CD14-positive monocyte (primary cell): ENCODE data around the gene FAM20C. TPM values are rescaled to one million over a fixed set of nuclear protein-coding genes. Genes with fewer than 3 reads are reported as not detected.

Experiments
- DNase-seq, 3 donors: peaks; one replicate each; pipeline ENCODE4 v3.0.0-alpha.2; 2011 to 2022
- H2AFZ ChIP-seq: 2 replicates; pipeline ENCODE4 v1.6.0; 2012; ENCODE audit warnings: mild to moderate bottlenecking, low read depth, low read length, inconsistent platforms; ENCODE audit not compliant: insufficient read depth, poor library complexity, severe bottlenecking
- H3K27ac ChIP-seq, 2 donors: 1 replicate in 1 of 2; 2 replicates in 1 of 2; pipeline ENCODE4 v1.5.1; 2012 to 2013; ENCODE audit warnings: low read length in 2 of 2, control low read depth in 1 of 2, inconsistent platforms in 1 of 2, low read depth in 1 of 2, mild to moderate bottlenecking in 1 of 2
- H3K27me3 ChIP-seq, 2 donors: one replicate each; pipeline versions ENCODE4 v1.6.0 to v1.6.1; 2011 to 2013; ENCODE audit warnings: low read length in 2 of 2; ENCODE audit not compliant: control insufficient read depth in 2 of 2, insufficient read depth in 2 of 2
- H3K36me3 ChIP-seq, 2 donors: replicated peaks in 1 of 2; 1 replicate in 1 of 2; 2 replicates in 1 of 2; pipeline versions ENCODE4 v1.5.1 to v1.6.1; 2012 to 2013; ENCODE audit warnings: low read length in 2 of 2, control low read depth in 1 of 2, inconsistent platforms in 1 of 2, mild to moderate bottlenecking in 1 of 2; ENCODE audit not compliant: insufficient read depth in 2 of 2, control insufficient read depth in 1 of 2
- H3K4me1 ChIP-seq, 2 donors: 1 replicate in 1 of 2; 2 replicates in 1 of 2; pipeline versions ENCODE4 v1.5.1 to v1.6.1; 2012 to 2013; ENCODE audit warnings: low read length in 2 of 2, control low read depth in 1 of 2, inconsistent platforms in 1 of 2, mild to moderate bottlenecking in 1 of 2, moderate library complexity in 1 of 2; ENCODE audit not compliant: insufficient read depth in 2 of 2, control insufficient read depth in 1 of 2
- H3K4me2 ChIP-seq: replicated peaks from 2 replicates; pipeline ENCODE3; 2012; ENCODE audit warnings: low read length, moderate library complexity, mild to moderate bottlenecking; ENCODE audit not compliant: poor library complexity, severe bottlenecking; ENCODE audit errors: extremely low read depth
- H3K4me3 ChIP-seq, 3 experiments: fragments of 200-600 bp in 1 of 3; sonication (generic) in 1 of 3; replicated peaks in 1 of 3; 1 replicate in 2 of 3; 2 replicates in 1 of 3; pipeline ENCODE4 v1.5.1; 2011 to 2013; ENCODE audit warnings: low read length in 3 of 3, mild to moderate bottlenecking in 3 of 3, control low read depth in 2 of 3, low read depth in 2 of 3, inconsistent platforms in 1 of 3, moderate library complexity in 1 of 3
- H3K79me2 ChIP-seq: 2 replicates; pipeline ENCODE4 v1.6.0; 2012; ENCODE audit warnings: mild to moderate bottlenecking, control low read depth, inconsistent platforms, low read length, moderate library complexity; ENCODE audit not compliant: insufficient read depth
- H3K9ac ChIP-seq: 2 replicates; pipeline ENCODE4 v1.6.0; 2017; ENCODE audit warnings: low read length, mild to moderate bottlenecking; ENCODE audit not compliant: insufficient read depth, poor library complexity, severe bottlenecking
- H3K9me3 ChIP-seq, 2 donors: replicated peaks in 1 of 2; 1 replicate in 1 of 2; 2 replicates in 1 of 2; pipeline versions ENCODE4 v1.5.1 to v1.6.1; 2012 to 2013; ENCODE audit warnings: low read length in 2 of 2, control low read depth in 1 of 2; ENCODE audit not compliant: control insufficient read depth in 1 of 2, insufficient read depth in 1 of 2
- H4K20me1 ChIP-seq: 2 replicates; pipeline ENCODE4 v1.6.0; 2012; ENCODE audit warnings: mild to moderate bottlenecking, low read length, control low read depth, moderate library complexity; ENCODE audit not compliant: insufficient read depth
- H3K27ac Mint-ChIP-seq, 7 donors: one replicate each; pipeline ENCODE4 v1.8.0; 2020; ENCODE audit warnings: mild to moderate bottlenecking in 7 of 7, mixed read lengths in 7 of 7, moderate library complexity in 6 of 7, inconsistent platforms in 2 of 7
- H3K27me3 Mint-ChIP-seq, 3 donors: one replicate each; pipeline ENCODE4 v1.8.0; 2021 to 2022; ENCODE audit warnings: low read depth in 3 of 3, mild to moderate bottlenecking in 3 of 3, mixed read lengths in 3 of 3, moderate library complexity in 3 of 3, inconsistent platforms in 1 of 3
- H3K36me3 Mint-ChIP-seq, 2 donors: one replicate each; pipeline ENCODE4 v1.8.0; 2020; ENCODE audit warnings: mixed read lengths in 2 of 2, inconsistent platforms in 1 of 2, mild to moderate bottlenecking in 1 of 2
- H3K4me1 Mint-ChIP-seq: one replicate; pipeline ENCODE4 v1.8.0; 2020; ENCODE audit warnings: mild to moderate bottlenecking, mixed read lengths
- H3K4me3 Mint-ChIP-seq, 2 donors: one replicate each; pipeline ENCODE4 v1.8.0; 2020; ENCODE audit warnings: mild to moderate bottlenecking in 2 of 2, mixed read lengths in 2 of 2, moderate library complexity in 1 of 2
- H3K9me3 Mint-ChIP-seq, 7 donors: one replicate each; pipeline ENCODE4 v1.8.0; 2020 to 2022; ENCODE audit warnings: mixed read lengths in 7 of 7, mild to moderate bottlenecking in 6 of 7, moderate library complexity in 6 of 7, inconsistent platforms in 2 of 7
- CTCF ChIP-seq: fragments of 200-600 bp; IDR thresholded peaks from one replicate; pipeline ENCODE4 v1.8.0; 2022; ENCODE audit warnings: antibody characterized with exemption, mild to moderate bottlenecking
- WGBS: methylation state at CpG from one replicate; pipeline ENCODE4 v1.1.5; 2013; ENCODE audit warnings: missing lambda C conversion rate; ENCODE audit not compliant: insufficient coverage; 5-methylcytosine and 5-hydroxymethylcytosine counted together
- intact Hi-C, 2 donors: fragments of 100-400 bp; cut with micrococcal nuclease; formaldehyde crosslinking; loops; one replicate each; pipeline versions ENCODE4 v1.15.0 to v1.15.1; 2023
- polyA plus RNA-seq, 3 donors: library from polyadenylated mRNA; depleted of rRNA in 1 of 3; unstranded in 2 of 3; stranded (reverse) in 1 of 3; fragments of 300-500 nt in 2 of 3; fragments of >200 nt in 1 of 3; fragmentation: Illumina TruSeq in 2 of 3; gene quantifications; 1 replicate in 2 of 3; 2 replicates in 1 of 3; pipeline ENCODE4 v1.2.3, GENCODE V29; 2012 to 2021

The FAM20C gene
- polyA plus RNA-seq, 3 donors, result 1.2 to 32.2 (median 1.5) TPM

- Mint-ChIP-seq H3K36me3 (peaks cover 8 to 15% of the 10 kb centered on the region in 2 donors), H3K4me3 (no peak overlapping the region), H3K27ac (no peak overlapping the region), H3K4me1 (peaks cover 39% of the 10 kb centered on the region), H3K9me3 (no peaks in the 10 kb centered on the region), H3K27me3 (peaks cover 0 to 2% (median 2%) of the 10 kb centered on the region in 3 donors)
- 0% methylated on average over 2 of the region's 4 CpGs for WGBS
- no peak overlapping the region for H3K9ac ChIP-seq
- no peak overlapping the region for H2AFZ ChIP-seq
- H3K4me3 ChIP-seq, result no peak overlapping the region
- no peaks in the 10 kb centered on the region for H3K36me3 ChIP-seq
- no peaks in the 10 kb centered on the region for H4K20me1 ChIP-seq
- H3K4me1 ChIP-seq, result peaks cover 45 to 51% of the 10 kb centered on the region in 2 donors
- no peak for TF ChIP-seq CTCF
- DNase-seq, result no peak
- H3K79me2 ChIP-seq, result peaks cover 10% of the 10 kb centered on the region
- no peaks in the 10 kb centered on the region for H3K27me3 ChIP-seq
- H3K27ac ChIP-seq, result no peak overlapping the region
- H3K9me3 ChIP-seq, result no peaks in the 10 kb centered on the region
- intact Hi-C loops, result no loop called here
- no peak overlapping the region for H3K4me2 ChIP-seq
These were observed 46.5 kb upstream of the FAM20C start for GRCh38 chr7:145863-146262.

- peaks cover 20 to 25% of the 10 kb centered on the region in 2 donors for H3K36me3 Mint-ChIP-seq
- H4K20me1 ChIP-seq, result no peaks in the 10 kb centered on the region
- H2AFZ ChIP-seq, result peak overlapping the region; percentile 74
- peak overlapping the region; percentile 97 to 100 (median 98) for H3K27ac Mint-ChIP-seq
- H3K4me1 Mint-ChIP-seq, result peaks cover 48% of the 10 kb centered on the region
- H3K9ac ChIP-seq, result peak overlapping the region; percentile 85
- H3K4me3 Mint-ChIP-seq, result peak overlapping the region; percentile 80 to 94
- H3K4me3 ChIP-seq, result peak overlapping the region; percentile 37 to 82 (median 50)
- H3K27me3 ChIP-seq, result no peaks in the 10 kb centered on the region
- H3K9me3 ChIP-seq, result no peaks in the 10 kb centered on the region
- intact Hi-C loops, result no loop called here
- TF ChIP-seq CTCF, result no peak
- H3K36me3 ChIP-seq, result peaks cover 3 to 4% of the 10 kb centered on the region in 2 donors
- no peaks in the 10 kb centered on the region for H3K27me3 Mint-ChIP-seq
- WGBS, result no CpG with 5 or more reads among the region's 5 CpGs
- no peaks in the 10 kb centered on the region for H3K9me3 Mint-ChIP-seq
- H3K4me2 ChIP-seq, result peak overlapping the region; percentile 95
- peak in 1 of 3 donors; percentile 0 for DNase-seq
- peaks cover 47 to 51% of the 10 kb centered on the region in 2 donors for H3K4me1 ChIP-seq
- H3K79me2 ChIP-seq, result peaks cover 35% of the 10 kb centered on the region
- peak overlapping the region; percentile 94 to 96 for H3K27ac ChIP-seq
These were observed 43.8 kb upstream of the FAM20C start for GRCh38 chr7:148543-148931.
